ENCODE data around the gene AGGF1.

The AGGF1 gene

GRCh38 chr5:77031891-77032290 lies 1.7 kb downstream of the AGGF1 start:
- H3K27ac ChIP-seq: no peak overlapping the region; the same call in 1 of the 2 replicates
- TF ChIP-seq, protein P1, sequence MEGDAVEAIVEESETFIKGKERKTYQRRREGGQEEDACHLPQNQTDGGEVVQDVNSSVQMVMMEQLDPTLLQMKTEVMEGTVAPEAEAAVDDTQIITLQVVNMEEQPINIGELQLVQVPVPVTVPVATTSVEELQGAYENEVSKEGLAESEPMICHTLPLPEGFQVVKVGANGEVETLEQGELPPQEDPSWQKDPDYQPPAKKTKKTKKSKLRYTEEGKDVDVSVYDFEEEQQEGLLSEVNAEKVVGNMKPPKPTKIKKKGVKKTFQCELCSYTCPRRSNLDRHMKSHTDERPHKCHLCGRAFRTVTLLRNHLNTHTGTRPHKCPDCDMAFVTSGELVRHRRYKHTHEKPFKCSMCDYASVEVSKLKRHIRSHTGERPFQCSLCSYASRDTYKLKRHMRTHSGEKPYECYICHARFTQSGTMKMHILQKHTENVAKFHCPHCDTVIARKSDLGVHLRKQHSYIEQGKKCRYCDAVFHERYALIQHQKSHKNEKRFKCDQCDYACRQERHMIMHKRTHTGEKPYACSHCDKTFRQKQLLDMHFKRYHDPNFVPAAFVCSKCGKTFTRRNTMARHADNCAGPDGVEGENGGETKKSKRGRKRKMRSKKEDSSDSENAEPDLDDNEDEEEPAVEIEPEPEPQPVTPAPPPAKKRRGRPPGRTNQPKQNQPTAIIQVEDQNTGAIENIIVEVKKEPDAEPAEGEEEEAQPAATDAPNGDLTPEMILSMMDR (conservative IDR thresholded peaks at IDR 0.05): no peak
- TF ChIP-seq ZFX (IDR thresholded peaks at IDR 0.05): no peak

DNA sequence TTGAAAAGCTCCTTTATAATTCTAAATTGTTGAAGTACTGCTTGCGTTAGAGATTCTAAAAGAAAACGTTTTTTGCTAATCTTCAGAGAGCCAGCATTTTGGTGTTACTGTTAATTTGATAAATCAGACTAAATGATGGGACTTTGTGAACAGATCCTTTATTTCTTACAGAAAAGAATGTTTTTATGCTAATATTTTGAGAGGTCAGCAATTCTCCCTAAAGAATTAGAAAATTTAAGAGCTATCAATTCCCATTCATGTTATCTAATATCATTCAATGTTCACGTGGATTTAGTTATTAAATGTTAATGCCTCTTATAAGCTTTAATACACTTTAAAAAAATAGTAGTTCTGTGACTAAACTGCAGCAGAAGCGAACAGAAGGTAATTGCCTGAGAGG lies 2.4 kb downstream of the AGGF1 start:
- TF ChIP-seq ZFX (IDR thresholded peaks at IDR 0.05): no peak
- TF ChIP-seq, protein P1 (conservative IDR thresholded peaks at IDR 0.05): no peak
- H3K27ac ChIP-seq: no peak overlapping the region

DNA sequence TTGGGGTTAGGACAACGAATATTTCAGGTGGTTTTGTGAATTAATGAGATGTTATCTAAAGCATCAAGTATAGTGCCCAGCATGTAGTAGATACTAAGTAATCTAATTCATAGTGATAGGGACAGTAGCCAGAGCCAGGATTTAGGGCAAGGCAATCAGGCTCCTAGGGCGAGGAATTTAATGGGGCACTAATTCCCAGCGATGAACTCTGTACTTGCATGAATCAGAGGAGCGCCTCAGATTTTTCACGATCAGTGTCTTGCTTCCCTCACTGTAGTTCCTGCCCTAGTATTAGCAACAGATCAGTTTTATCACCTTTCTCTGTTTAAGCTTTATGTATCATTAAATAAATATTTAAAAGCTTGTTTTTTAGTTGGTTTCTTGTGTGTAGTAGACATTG lies 3.1 kb downstream of the AGGF1 start:
- no peak overlapping the region for H3K27ac ChIP-seq
- TF ChIP-seq, protein P1 (conservative IDR thresholded peaks at IDR 0.05): no peak
- TF ChIP-seq ZFX (IDR thresholded peaks at IDR 0.05): no peak

- no peak overlapping the region for H3K27ac ChIP-seq
- no peak for TF ChIP-seq ZFX (IDR thresholded peaks at IDR 0.05)
- TF ChIP-seq, protein P1 (conservative IDR thresholded peaks at IDR 0.05): no peak
Observed at GRCh38 chr5:77035950-77036349, 5.7 kb downstream of the AGGF1 start.

GRCh38 chr5:77046416-77047073 lies 16.3 kb downstream of the AGGF1 start:
- no peak for TF ChIP-seq ZFX (IDR thresholded peaks at IDR 0.05)
- TF ChIP-seq, protein P1 (conservative IDR thresholded peaks at IDR 0.05): no peak
- H3K27ac ChIP-seq: no peak overlapping the region

- TF ChIP-seq ZFX (IDR thresholded peaks at IDR 0.05): no peak
- TF ChIP-seq, protein P1 (conservative IDR thresholded peaks at IDR 0.05): peak; percentile 57
- H3K27ac ChIP-seq: no peak overlapping the region
Observed at GRCh38 chr5:77064040-77064439, 33.8 kb downstream of the AGGF1 start.

- no peak for TF ChIP-seq ZFX (IDR thresholded peaks at IDR 0.05)
- TF ChIP-seq, protein P1 (conservative IDR thresholded peaks at IDR 0.05): no peak
- H3K27ac ChIP-seq: no peak overlapping the region
Observed at GRCh38 chr5:77065256-77065655, 35.1 kb downstream of the AGGF1 start.

Measured in C4-2B (cell line).